Right hindlimb (tissue), 1 donor: Measurements from ENCODE around the gene CEP104.
A peak's percentile ranks its signal among the peaks of the same experiment; 100 is the strongest.

Experiments used
- DNase-seq: peaks from one replicate; pipeline ENCODE4 v3.0.0-alpha.2; 2018

Gene CEP104

DNA sequence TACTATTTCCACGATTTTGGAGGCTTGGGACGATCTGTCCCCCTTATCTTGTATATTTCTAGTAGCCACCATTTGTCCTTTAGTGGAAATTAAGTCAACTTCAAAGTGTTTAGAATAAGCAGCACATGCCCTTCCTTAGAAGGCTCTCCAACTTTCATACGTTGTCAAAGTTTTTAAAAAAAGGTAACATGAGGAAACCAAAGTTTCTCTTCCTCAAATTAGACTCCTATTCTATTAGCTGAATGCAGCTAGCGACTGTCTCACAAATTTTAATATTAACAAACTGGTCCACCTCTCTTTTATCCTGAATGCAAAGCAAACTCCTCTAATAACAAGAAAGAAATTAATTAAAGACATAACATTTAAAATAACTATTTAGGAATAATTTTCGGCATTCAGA is 36.2 kb upstream of the CEP104 start:
- DNase-seq: no peak

DNA sequence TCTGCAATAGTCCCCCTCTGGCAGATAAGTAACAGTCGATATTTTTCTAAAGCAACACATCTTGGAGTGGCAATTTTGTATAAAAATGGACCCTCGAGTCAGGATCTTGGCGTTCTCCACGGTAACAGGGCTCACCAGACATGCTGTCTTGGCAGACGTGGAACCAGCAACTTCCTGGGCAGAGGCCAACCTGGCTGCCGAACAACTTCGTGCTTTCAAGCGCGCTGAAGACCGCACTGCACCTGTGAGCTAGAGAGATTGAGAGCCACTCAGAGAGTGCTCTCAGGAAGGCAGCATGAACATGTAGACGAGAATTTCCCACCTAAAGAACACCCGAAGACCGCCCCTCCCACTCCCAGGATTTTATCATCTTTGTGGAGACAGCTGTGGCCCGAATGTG is 35.7 kb upstream of the CEP104 start:
- no peak for DNase-seq

DNA sequence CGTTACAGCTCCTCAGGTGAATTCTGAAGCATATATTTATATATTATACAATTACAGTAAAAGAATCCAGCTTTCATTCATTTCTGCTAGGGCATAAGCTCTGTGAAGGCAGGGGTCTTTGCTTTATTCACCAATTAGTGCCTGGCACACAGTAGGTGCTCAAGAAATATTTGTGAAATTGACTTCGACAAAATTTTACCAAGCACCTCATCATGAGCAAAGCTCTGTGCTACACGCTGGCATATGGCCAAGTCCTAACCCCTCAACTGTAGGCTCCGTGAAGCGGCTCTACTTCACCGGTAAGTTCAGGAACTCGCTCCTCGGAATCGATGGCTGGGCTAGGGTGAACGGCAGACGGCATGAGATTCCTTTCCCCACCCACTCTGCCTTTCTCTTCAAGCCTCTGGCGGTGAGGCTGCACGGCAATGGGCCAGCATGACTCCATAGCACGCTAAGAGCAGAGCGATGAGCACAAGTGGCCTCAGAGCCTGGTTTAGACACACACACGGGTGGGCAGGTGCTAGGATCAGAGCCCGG is 34.4 kb upstream of the CEP104 start:
- no peak for DNase-seq

DNA sequence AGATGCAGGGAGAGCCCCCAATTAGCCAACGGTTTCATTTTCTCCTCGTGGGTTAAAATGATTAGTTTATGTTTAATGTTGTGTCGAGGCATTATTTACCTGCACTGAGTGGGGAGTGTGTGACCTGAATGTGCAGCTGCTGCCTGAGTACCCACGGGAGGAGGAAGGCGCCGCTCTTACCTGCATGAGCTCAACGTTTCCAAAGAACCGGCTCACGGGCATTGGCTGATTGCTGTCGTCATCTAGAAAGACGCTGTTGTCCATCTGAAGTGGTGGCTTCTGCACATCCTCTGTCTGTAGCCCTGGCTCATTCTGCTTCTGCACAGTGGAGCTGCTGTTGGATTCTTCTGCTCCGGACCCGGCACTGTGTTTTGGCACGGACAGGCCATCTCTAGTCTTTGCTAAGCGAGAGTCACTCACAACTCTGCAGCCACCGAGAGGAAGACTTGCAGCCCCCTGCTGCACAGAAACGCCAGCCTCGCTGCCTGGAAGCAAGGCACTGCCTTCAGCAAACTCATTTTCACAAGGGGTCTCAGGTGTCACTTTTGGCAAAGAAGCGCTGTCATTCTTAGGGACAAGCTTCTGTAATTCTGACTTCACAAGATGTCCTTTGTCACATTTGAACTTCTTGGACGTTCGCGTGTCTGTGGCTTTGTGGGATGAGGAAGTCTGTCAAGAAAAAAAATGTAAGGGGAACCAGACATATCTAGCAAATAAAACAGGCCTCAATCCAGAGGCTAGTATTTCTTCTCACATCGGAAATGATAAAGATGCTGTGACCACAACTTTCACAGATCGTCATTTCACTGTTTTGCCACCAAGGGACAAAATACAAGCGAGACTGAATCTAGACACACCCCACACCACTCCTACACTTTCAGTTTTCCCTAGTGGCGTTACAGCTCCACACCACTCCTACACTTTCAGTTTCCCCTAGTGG is 33.6 kb upstream of the CEP104 start:
- no peak for DNase-seq

DNA sequence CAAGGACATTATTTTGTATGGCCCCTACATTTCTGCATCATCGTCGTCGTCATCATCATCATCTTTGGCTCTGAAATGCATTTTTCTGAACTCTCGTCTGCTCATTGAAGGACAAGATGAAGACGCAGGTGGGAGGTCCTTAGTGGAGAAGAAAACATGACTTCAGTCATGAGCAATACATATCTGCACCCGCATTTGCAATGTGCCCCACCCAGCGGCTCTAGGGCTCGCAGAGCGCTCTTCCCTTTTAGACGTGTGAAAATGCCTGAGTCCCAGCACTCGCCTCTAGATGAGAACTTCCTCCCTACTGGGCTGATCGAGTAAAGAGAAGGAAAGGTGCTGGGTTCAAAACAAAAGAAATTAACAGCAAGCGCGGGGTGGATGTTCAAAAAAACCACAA is 32.9 kb upstream of the CEP104 start:
- DNase-seq: no peak

DNA sequence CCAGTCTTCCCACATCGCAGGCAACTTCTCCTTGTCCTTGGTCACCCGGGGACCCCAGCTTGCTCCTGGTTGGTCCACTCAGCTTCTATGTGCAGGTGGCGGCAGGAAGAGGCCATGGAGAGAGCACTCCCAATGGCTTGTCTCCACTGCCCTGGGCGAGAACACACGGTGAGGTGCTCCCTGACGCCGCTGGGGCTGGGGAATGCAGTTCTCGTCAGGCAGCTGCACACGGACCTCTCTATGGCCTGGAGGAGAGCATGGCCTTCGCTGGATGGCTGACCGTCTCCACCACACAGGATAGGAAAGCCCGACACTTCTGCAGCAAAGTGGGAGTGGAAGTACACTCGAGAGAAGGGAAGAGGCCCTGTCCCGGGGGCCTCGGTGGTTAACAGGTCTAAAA is 31.3 kb upstream of the CEP104 start:
- DNase-seq: no peak

DNA sequence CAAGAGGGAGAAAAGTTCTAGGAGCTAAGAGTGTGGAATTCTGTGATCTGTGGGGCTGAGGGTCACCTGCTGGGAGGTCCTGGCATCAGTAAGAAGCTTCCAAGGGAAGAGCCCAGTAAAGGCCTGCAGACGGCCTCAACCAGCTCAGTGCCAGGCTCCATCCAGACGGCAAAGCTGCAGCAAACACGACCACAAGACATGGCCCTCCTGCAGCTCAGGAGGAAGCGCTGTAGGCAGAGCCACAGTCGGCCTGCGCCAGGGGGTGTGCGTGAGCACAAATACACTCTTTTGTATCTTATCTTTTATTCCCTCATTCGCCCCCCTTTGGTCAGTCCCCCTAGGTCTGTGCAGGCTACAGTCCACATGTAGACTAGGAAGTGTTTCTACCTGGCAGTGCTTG is 29.7 kb upstream of the CEP104 start:
- no peak for DNase-seq

DNA sequence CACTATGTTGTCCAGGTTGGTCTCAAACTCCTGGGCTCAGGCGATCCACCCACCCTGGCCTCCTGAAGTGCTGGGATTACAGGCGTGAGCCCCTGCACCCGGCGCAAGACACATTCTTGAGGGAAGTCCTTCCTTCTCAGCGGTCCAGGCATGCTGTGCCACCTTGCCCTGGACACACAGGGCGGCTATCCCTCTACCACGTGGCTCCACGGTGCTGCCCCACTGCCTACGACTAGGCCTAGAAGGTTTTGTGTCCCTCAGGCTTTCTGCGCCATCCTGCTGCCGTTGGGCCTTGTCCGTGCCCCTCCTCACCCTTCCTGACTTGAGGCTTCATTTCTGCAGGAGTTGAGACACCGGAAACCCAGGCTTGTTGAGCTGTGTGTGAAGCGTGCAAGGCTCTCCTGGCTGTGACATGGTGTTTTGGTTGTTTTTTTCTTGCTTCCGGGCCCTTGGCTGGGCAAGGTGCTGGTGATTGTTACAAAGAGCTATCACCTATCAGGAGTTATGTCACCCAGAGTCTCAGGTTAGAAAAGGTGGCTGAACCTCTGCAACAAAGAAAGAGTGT is 29.2 kb upstream of the CEP104 start:
- DNase-seq: no peak

DNA sequence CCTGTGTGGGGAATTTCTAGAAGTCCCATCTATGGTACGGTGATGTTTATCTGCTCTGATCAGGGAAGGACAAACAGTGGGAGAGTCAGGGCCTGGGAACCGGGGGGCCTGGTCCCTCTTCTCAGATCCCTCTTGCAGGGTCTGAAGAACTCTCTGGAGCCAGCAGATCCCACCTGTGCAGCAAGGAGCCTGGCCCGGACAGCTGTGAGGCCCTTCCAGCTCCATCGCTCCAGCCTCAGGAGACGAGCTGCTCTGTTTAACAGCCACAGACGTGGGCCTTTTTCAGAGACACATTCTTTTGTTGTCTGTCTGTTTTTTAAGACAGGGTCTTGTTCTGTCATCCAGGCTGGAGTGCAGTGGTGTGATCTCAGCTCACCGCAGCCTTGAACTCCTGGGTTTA is 28.6 kb upstream of the CEP104 start:
- DNase-seq: no peak

DNA sequence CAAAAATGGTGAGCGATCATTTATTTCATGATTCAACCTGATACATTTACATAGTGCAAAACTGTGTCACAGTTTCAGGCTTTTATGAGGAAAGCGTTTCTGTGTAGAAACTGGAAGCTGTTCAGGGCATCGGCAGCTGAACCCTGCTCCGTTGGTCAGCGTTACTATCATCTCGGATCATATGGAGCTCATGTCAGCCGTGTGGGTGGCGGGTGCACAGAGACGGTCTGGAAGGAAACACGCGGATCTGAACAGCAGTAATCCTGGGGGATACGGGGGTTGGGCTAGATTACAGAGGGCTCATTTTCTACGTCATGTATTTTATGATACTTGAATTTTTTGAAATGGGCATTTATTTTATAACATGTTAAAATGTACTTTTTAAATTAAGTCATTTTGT is 28.0 kb upstream of the CEP104 start:
- DNase-seq: no peak

DNA sequence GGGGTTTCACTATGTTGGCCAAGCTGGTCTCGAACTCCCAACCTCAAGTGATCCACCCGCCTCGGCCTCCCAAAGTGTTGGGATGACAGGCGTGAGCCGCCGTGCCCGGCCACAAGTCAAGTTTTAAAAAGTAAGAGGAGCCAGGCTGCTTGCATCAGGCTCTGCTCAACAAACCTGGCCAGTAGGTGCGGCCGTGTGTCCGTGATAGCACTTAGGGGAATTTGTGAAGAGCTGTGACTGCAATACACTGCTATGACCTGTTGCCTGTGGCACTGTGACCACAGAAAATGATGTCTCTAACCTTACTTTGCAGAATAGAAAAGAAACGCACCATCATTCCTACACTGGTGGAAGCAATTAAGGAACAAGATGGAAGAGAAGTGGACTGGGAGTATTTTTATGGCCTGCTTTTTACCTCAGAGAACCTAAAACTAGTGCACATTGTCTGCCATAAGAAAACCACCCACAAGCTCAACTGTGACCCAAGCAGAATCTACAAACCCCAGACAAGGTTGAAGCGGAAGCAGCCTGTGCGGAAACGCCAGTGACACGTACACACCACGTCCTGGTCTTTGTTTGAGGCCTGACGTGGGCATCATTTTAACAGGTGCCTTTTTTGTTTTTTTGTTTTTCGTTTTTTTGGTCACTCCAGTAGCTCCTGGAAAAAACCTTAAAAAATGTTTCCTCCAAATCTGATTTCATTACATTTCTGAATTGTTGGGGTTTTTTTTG is 26.3 kb upstream of the CEP104 start:
- no peak for DNase-seq

DNA sequence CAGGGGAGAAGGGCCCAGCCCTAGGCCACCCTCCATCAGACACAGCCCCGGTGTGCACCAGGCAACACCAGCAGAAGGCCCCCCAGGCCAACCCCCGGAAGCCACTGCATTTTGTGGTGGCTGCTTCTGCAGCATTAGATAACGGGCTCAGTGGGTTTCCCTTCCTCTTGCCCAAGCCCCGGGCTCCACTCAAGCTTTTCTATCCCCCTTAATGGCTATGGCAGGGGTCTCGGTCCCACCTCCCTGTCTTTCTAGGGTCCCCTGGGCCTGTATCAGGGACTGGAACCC is 24.1 kb upstream of the CEP104 start:
- DNase-seq: no peak

DNA sequence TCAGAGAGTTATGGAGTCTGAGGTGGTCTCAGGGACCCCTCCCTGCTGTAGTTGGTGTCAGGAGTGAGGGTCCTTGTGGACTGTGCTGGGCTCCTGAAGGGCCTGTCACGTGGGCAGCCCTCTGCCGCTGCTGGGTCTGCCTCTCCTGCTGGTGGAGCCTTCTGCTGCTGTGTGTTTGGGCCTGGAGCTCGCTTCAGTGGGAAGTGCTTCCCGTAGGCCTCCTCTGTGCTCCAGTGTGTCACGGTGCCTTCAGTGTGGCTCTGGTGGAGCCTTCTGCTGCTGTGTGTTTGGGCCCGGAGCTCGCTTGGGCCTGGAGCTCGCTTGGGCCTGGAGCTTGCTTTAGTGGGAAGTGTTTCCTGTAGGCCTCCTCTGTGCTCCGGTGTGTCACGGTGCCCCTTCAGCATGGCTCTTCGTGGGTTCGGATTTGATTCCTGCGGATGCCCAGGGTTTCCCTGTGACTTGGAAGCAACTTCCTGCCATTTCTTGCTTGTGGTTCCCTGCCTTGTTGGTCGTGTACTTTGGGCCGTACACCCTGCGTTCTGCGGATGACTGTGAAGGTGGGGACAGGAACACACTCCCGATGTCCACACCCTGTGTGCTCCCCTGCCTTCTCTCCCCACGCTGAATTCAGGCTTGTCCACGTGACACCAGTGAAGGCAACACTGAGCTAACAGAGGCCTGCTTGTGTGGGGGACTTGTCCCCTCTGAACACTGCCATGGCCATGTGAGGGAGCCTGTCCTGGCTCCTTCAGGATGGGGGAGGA is 23.6 kb upstream of the CEP104 start:
- DNase-seq: no peak

DNA sequence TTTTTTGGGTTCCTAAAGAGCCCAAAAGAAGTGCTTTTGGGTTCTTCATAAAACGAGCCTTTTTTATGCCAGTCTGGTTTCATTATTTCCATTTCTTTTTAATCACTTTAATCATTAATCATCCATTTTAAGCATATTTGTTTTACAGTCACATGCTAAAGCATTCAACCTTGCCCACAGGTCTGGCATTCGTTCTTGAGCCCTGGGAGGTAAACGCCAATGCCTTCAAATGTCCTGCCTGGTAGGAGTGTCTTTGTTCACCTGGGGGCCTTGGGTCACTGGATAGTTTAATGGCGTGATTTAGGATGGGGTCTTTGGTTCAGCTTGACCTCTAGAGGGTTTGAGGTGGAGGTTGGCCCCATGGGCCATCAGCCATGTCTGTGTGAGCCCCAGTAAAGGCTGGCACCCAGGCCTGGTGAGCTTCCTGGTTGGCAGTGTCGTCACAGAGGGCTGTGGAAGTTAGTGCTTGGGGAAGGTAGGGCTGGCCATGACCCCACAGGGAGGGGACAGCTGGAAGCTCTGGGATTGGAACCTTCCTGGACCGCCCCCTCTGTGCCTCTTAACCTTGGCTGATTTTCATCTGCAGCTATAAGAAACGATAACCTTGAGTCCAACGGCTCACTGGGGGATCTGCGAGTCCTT is 22.9 kb upstream of the CEP104 start:
- DNase-seq: no peak

DNA sequence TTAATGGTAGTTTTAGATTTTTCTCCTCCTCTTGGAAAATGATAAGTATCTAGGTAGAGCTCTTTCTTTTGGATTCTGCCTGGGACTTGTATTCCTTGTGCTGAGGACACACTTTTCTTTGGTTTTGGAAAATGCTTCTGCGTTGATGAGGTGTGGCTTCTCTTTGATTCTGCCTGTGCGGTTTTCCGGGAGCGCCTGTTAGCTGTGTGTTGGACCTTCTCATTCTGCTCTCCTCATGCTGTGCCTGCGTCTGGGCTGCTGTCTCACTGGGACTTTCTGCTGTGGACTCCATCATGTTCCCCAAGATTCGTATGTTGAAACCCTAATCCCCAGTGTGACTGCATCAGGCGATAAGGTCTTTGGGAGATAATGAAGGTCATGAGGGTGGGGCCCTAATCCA is 22.1 kb upstream of the CEP104 start:
- DNase-seq: no peak

DNA sequence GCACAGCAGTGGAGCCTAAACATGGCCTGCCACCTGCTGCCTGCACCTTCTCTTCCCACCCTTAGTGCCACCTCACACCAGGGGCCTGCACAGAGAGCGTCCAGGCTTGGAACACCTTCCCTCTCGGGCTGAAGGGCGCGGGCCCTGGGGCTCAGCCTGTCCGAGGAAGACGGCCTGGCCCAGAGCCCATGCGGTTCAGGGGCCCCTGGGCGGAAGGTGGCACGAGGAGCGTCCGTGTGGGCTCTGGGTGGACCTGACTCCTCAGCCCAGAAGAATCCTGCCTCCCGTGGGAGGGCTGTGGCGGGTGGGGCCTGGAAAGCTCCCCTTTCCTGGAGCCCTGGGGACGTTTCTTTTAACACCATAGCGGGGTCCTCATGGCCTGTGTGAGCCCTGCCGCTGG is 19.7 kb upstream of the CEP104 start:
- DNase-seq: no peak

DNA sequence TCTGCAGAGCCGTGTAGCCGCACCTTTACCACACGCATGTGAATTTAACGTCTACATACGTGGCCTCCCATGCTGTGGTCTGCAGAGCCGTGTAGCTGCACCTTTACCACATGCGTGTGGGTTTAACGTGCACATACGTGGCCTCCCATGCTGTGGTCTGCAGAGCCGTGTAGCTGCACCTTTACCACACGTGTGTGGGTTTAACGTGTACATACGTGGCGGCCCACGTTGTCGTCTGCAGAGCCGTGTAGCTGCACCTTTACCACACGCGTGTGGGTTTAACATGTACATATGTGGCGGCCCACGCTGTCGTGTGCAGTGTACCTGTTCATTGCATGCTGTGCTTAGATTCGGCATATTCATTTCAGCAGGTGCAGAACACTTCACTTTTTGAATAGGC is 17.7 kb upstream of the CEP104 start:
- DNase-seq: no peak

DNA sequence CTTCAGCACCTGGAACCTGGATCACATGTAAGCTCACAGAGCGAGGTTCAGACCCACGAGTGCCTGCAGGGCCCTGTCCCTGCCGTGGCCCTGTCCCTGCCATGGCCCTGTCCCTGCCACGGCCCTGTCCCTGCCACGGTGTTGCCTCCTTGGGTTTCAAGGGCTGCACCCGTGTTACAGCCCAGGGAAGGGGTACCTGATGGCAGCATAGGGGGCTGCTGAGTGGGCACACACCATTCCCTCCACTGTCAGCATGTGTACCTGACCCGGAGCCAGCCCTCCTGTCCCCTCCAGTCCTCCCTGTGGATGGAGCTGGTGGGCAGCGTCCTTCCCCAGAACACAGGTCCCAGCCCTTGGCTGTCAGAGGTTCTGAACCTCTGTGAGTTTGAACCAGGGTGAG is 15.5 kb upstream of the CEP104 start:
- no peak for DNase-seq

DNA sequence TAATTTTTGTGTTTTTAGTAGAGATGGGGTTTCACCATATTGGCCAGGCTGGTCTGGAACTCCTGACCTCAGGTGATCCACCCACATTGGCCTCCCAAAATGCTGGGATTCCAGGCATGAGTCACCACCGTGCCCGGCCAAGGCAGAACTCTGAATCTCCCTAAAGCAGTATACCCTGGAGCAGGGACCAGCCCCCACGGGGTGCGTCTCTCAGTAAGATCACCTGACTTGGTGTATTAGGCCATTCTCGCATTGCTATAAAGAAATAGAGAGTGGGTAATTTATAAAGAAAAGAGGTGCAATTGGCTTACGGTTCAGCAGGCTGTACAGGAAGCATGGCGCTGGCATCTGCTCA is 14.4 kb upstream of the CEP104 start:
- DNase-seq: no peak

DNA sequence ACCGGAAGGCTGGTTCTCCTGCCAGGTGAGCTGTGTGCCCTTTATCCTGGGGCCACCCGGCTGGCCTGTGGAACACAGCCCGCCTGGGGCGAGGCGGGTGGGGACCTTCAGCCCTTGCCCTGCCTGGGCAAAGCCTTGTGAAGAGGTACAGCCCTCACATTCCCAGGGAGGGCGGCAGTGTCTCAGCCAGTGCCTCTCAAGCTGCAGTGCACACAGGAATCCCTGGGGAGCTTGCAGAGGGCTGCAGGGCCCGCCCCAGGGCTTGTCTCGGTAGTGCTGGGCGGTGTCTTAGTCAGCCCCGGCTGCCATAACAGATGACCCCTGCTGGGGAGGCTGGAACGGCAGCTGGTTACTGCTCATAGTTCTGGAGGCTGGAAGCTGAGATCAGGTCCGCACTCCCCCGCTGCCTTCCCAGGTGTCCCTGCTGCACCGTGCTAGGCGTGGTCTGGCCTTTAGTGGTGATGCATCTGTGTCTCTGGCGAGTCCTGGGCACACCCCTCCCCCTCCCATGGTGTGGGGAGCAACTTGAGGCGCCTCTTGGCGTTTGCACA is 12.8 kb upstream of the CEP104 start:
- DNase-seq: no peak

DNA sequence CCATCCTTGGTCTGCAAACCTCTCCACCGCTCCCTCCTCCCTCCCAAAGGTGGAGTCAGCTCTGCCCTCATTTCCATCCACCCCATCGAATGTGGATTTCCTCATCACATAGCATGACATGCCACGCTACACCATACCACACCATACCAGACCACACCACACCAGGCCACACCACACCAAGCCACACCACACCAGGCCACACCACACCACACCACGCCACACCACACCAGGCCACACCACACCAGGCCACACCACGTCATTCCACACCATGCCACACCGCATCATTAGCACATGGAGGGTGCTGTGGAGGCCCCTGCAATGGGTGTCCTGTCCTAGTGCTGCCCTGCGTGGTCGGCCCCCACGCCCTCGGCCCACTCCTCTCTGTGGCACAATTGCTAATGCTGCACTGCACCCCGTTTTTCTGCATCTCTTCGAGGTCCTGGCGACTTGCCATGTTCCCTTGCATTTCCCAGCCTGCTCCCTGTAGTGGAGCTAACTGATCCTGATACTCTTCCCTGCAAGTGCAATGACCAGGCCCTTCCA is 11.5 kb upstream of the CEP104 start:
- DNase-seq: no peak

DNA sequence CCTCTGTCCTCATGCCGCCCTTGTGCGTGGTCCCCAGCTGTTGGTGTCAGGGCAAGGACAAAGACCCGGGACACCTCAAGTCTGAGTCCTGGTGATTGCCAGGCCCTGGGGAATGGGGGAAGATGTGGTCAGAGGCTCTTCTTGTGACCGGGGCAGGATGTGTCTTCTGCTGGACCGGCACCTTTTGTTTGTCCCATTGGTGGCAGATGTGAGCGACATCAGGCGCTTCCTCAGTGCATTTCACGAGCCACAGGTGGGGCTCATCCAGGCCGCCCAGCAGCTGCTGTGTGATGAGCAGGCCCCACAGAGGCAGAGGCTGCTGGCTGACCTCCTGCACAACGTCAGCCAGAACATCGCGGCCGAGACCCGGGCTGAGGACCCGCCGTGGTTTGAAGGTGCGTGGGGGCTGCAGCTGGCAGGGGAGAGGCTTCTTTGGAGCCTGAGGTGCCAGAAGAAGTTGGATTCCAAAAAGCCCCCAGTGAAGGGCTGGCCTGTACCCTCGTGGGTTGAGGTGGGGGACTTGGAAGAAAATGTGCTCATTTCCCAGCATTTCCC is 8.7 kb upstream of the CEP104 start:
- DNase-seq: peak; percentile 29
